ENCODE measurements around the gene ATP1A1.

DNA sequence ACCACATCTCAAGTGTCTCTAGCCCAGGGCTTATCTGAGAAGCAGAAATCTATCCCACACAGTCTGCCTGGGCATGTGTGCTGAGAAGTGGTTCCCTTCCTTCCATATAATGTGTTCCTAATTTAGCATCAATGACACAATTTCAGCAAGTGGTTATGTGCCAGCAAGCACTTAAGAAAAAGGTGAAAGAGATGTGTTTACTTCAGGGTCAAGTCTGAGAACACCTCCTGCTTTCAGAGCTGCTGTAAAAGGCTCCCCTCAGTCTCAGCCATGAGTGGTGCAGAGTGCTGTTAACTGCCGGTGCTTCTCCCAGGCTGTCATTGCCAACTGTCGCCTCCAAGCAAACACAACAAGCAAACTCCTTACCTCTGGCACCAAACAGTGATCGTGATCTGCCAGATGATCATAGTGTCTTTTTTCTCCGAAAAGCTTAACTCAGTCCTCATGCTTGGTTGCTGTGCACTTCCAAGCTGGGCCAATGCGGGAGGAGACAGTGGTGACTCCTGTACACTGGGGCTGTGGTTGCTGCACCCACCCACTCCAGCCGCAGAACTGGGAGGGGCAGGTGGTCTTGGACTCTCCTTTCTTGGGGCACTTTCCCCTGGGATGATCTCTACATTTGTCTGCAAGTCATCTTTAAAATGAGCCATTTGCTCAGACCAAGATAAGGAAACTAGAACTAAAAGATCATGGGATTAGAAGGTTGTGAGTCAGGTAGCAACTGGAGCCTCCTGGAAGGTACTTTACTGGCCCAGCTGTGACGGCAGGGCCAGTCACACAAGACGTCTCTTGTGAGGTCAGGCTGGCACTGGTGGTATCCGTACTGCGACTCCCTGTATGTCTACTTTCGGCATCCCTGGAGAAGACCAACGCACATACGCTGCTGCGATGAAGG, 32.4 kb downstream of the ATP1A1 start:
- TF ChIP-seq POLR2A (IDR thresholded peaks at IDR 0.05): no peak
- TF ChIP-seq, protein P1, sequence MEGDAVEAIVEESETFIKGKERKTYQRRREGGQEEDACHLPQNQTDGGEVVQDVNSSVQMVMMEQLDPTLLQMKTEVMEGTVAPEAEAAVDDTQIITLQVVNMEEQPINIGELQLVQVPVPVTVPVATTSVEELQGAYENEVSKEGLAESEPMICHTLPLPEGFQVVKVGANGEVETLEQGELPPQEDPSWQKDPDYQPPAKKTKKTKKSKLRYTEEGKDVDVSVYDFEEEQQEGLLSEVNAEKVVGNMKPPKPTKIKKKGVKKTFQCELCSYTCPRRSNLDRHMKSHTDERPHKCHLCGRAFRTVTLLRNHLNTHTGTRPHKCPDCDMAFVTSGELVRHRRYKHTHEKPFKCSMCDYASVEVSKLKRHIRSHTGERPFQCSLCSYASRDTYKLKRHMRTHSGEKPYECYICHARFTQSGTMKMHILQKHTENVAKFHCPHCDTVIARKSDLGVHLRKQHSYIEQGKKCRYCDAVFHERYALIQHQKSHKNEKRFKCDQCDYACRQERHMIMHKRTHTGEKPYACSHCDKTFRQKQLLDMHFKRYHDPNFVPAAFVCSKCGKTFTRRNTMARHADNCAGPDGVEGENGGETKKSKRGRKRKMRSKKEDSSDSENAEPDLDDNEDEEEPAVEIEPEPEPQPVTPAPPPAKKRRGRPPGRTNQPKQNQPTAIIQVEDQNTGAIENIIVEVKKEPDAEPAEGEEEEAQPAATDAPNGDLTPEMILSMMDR (IDR thresholded peaks at IDR 0.05 in 4 of 5, conservative IDR thresholded peaks at IDR 0.05 in 1 of 5): no peak

Measured in gastrocnemius medialis (tissue), 4 donors.